ENCODE data around the gene PDE11A.
"Not testable (repeated sequence)": the region's sequence is repeated elsewhere in the genome, so short reads cannot be mapped to it uniquely, and the experiment has no call there.

PDE11A gene

DNA sequence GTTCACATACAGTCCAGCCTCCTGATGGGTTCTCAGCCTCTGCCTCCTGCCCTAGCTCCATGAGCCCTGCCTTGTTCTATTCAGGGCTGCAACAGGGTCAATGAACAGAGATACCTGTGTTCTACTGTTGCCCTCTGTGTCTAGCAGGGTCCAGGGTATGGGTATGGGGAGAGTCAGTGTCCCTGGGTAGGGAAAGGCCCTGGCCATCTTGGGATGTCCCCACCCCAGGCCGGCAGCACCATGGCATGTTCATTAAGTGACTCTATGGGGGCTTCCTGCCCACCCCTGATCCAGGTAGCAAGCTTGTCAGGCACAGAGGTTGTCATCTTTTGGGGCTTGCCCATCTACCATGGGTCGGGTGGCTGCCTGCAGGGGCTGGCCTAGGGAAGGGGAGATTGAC, 13.5 kb downstream of the PDE11A start:
- no peaks in the 10 kb centered on the region for H3K36me3 Mint-ChIP-seq (ENCODE audit: low read depth)
- peaks cover 7% of the 10 kb centered on the region for H3K27me3 Mint-ChIP-seq
- no peak overlapping the region for H3K4me3 Mint-ChIP-seq
- H3K27ac Mint-ChIP-seq, result no peak overlapping the region
- no peaks in the 10 kb centered on the region for H3K4me1 Mint-ChIP-seq (ENCODE audit: low read depth)
- H3K9me3 Mint-ChIP-seq, result no peaks in the 10 kb centered on the region

- no peaks in the 10 kb centered on the region for H3K36me3 Mint-ChIP-seq (ENCODE audit: low read depth)
- peaks cover 3% of the 10 kb centered on the region for H3K27me3 Mint-ChIP-seq
- H3K27ac Mint-ChIP-seq, result no peak overlapping the region
- no peaks in the 10 kb centered on the region for H3K4me1 Mint-ChIP-seq (ENCODE audit: low read depth)
- no peaks in the 10 kb centered on the region for H3K9me3 Mint-ChIP-seq
- no peak overlapping the region for H3K4me3 Mint-ChIP-seq
Measured at GRCh38 chr2:178057179-178057680, 15.3 kb downstream of the PDE11A start.

DNA sequence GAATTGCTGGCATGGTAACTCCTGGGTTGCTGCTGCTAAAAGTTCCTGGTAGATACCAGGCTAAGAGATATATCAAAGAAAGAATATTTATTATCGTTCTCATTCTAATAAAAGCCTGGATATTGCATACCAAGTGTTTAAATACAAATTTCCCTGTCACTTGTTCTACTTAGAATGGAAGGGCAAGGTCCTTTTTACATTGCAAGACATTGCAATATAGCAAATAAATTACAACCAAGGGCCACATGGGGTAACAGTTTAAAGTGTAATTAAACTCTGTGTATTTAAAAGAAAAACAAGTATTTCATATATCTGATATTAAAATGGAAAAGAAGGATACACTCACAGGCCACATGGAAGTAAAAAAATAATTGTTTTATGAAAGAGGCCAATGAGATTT, 16.2 kb downstream of the PDE11A start:
- H3K36me3 Mint-ChIP-seq (ENCODE audit: low read depth), result no peaks in the 10 kb centered on the region
- no peaks in the 10 kb centered on the region for H3K27me3 Mint-ChIP-seq
- no peaks in the 10 kb centered on the region for H3K9me3 Mint-ChIP-seq
- H3K27ac Mint-ChIP-seq, result no peak overlapping the region
- H3K4me3 Mint-ChIP-seq, result no peak overlapping the region
- H3K4me1 Mint-ChIP-seq (ENCODE audit: low read depth), result no peaks in the 10 kb centered on the region

DNA sequence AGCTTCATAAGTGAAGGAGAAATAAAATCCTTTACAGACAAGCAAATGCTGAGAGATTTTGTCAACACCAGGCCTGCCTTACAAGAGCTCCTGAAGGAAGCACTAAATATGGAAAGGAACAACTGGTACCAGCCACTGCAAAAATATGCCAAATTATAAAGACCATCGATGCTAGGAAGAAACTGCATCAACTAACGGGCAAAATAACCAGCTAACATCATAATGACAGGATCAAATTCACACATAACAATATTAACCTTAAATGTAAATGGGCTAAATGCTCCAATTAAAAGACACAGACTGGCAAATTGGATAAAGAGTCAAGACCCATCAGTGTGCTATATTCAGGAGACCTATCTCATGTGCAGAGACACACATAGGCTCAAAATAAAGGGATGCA, 21.3 kb downstream of the PDE11A start:
- not testable (repeated sequence) for H3K9me3 Mint-ChIP-seq; H3K4me3 Mint-ChIP-seq; H3K36me3 Mint-ChIP-seq (ENCODE audit: low read depth); H3K27ac Mint-ChIP-seq; H3K4me1 Mint-ChIP-seq (ENCODE audit: low read depth)
- H3K27me3 Mint-ChIP-seq, result peaks cover 17% of the 10 kb centered on the region

- H3K4me1 Mint-ChIP-seq (ENCODE audit: low read depth), result no peaks in the 10 kb centered on the region
- H3K27me3 Mint-ChIP-seq, result peaks cover 17% of the 10 kb centered on the region
- H3K36me3 Mint-ChIP-seq (ENCODE audit: low read depth), result no peaks in the 10 kb centered on the region
- no peaks in the 10 kb centered on the region for H3K9me3 Mint-ChIP-seq
- H3K4me3 Mint-ChIP-seq, result no peak overlapping the region
- no peak overlapping the region for H3K27ac Mint-ChIP-seq
Measured at GRCh38 chr2:178047391-178047790, 25.2 kb downstream of the PDE11A start.

- Mint-ChIP-seq H3K27ac (no peak overlapping the region), H3K27me3 (peaks cover 14% of the 10 kb centered on the region), H3K36me3 (ENCODE audit: low read depth) (no peaks in the 10 kb centered on the region), H3K4me3 (no peak overlapping the region), H3K9me3 (no peaks in the 10 kb centered on the region), H3K4me1 (ENCODE audit: low read depth) (no peaks in the 10 kb centered on the region)
Measured at GRCh38 chr2:178044836-178045235, 27.7 kb downstream of the PDE11A start.

- Mint-ChIP-seq H3K27ac (no peak overlapping the region), H3K27me3 (peaks cover 14% of the 10 kb centered on the region), H3K9me3 (no peaks in the 10 kb centered on the region), H3K4me3 (no peak overlapping the region), H3K4me1 (ENCODE audit: low read depth) (no peaks in the 10 kb centered on the region), H3K36me3 (ENCODE audit: low read depth) (no peaks in the 10 kb centered on the region)
Measured at GRCh38 chr2:178043266-178043665, 29.3 kb downstream of the PDE11A start.

DNA sequence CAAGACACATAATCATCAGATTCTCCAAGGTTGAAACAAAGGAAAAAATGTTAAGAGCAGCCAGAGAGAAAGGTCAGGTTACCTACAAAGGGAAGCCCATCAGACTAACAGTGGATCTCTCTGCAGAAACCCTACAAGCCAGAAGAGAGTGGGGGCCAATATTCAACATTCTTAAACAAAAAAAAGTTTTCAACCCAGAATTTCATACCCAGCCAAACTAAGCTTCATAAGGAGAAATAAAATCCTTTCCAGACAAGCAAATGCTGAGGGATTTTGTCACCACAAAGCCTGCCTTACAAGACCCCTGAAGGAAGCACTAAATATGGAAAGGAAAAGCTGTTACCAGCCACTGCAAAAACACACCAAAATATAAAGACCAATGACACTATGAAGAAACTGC, 39.0 kb downstream of the PDE11A start:
- not testable (repeated sequence) for H3K27me3 Mint-ChIP-seq; H3K36me3 Mint-ChIP-seq (ENCODE audit: low read depth); H3K27ac Mint-ChIP-seq; H3K4me3 Mint-ChIP-seq; H3K4me1 Mint-ChIP-seq (ENCODE audit: low read depth); H3K9me3 Mint-ChIP-seq

- H3K4me1 Mint-ChIP-seq (ENCODE audit: low read depth), result no peaks in the 10 kb centered on the region
- no peaks in the 10 kb centered on the region for H3K36me3 Mint-ChIP-seq (ENCODE audit: low read depth)
- H3K27me3 Mint-ChIP-seq, result no peaks in the 10 kb centered on the region
- no peak overlapping the region for H3K27ac Mint-ChIP-seq
- peaks cover 10% of the 10 kb centered on the region for H3K9me3 Mint-ChIP-seq
- no peak overlapping the region for H3K4me3 Mint-ChIP-seq
Measured at GRCh38 chr2:178029342-178029741, 43.2 kb downstream of the PDE11A start.

DNA sequence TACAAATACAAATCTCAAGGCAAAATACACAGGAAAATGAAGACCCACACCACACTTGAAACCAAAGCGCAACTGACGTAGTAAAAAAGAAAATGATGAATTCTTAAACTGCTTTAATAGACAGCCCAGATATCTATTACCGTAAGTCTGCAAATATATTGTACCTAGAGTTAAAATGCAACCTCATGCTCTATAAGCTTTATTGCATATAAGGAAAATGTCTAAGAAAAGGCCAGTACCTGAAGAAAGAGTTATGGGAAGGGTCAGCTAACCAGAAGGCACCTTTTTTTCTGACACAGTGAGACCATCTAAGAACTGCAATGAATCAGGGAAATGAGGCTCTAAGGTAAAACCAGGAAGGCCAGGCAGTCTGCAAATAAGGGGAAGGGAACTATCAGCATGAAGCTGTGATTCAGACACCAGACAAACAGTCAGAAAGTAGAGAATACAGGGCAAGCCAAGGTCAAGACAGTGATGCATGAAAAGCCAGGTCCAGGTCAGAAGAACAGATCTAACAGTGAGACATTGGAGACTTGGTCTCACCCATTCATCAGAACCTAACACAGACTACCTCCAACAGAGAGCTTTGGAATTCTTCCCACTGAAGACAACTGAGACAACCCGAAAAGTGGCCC, 46.9 kb downstream of the PDE11A start:
- Mint-ChIP-seq H3K9me3 (no peaks in the 10 kb centered on the region), H3K36me3 (ENCODE audit: low read depth) (no peaks in the 10 kb centered on the region), H3K4me3 (no peak overlapping the region), H3K4me1 (ENCODE audit: low read depth) (no peaks in the 10 kb centered on the region), H3K27me3 (no peaks in the 10 kb centered on the region), H3K27ac (no peak overlapping the region)

- Mint-ChIP-seq H3K4me1 (ENCODE audit: low read depth) (no peaks in the 10 kb centered on the region), H3K27ac (no peak overlapping the region), H3K9me3 (no peaks in the 10 kb centered on the region), H3K4me3 (no peak overlapping the region), H3K36me3 (ENCODE audit: low read depth) (no peaks in the 10 kb centered on the region), H3K27me3 (no peaks in the 10 kb centered on the region)
Measured at GRCh38 chr2:178018141-178018540, 54.4 kb downstream of the PDE11A start.

- no peaks in the 10 kb centered on the region for H3K9me3 Mint-ChIP-seq
- H3K27me3 Mint-ChIP-seq, result no peaks in the 10 kb centered on the region
- no peak overlapping the region for H3K27ac Mint-ChIP-seq
- no peak overlapping the region for H3K4me3 Mint-ChIP-seq
- H3K4me1 Mint-ChIP-seq (ENCODE audit: low read depth), result no peaks in the 10 kb centered on the region
- no peaks in the 10 kb centered on the region for H3K36me3 Mint-ChIP-seq (ENCODE audit: low read depth)
Measured at GRCh38 chr2:178016612-178017011, 56.0 kb downstream of the PDE11A start.

DNA sequence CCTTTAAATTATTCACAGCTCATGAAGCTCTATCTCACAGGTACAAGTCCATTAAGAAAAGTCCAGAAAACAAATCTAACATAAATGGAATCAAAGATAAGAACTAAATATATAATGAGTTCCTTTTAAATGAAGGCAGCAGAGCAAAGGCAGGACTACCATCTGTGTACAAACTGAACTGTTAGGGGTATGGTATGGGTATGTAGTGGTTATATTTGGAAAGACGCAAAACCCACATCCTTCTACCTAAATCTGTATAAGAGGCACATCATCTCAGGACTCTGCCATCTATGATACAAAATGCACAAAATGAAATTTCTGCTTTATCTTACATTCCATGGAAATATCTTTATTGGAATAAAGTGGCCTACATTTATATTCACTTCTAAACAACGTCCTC, 59.9 kb downstream of the PDE11A start:
- Mint-ChIP-seq H3K36me3 (ENCODE audit: low read depth) (no peaks in the 10 kb centered on the region), H3K4me1 (ENCODE audit: low read depth) (no peaks in the 10 kb centered on the region), H3K27me3 (no peaks in the 10 kb centered on the region), H3K9me3 (no peaks in the 10 kb centered on the region), H3K4me3 (no peak overlapping the region), H3K27ac (no peak overlapping the region)

- H3K36me3 Mint-ChIP-seq (ENCODE audit: low read depth), result no peaks in the 10 kb centered on the region
Measured at GRCh38 chr2:178009813-178010212, 62.8 kb downstream of the PDE11A start.

DNA sequence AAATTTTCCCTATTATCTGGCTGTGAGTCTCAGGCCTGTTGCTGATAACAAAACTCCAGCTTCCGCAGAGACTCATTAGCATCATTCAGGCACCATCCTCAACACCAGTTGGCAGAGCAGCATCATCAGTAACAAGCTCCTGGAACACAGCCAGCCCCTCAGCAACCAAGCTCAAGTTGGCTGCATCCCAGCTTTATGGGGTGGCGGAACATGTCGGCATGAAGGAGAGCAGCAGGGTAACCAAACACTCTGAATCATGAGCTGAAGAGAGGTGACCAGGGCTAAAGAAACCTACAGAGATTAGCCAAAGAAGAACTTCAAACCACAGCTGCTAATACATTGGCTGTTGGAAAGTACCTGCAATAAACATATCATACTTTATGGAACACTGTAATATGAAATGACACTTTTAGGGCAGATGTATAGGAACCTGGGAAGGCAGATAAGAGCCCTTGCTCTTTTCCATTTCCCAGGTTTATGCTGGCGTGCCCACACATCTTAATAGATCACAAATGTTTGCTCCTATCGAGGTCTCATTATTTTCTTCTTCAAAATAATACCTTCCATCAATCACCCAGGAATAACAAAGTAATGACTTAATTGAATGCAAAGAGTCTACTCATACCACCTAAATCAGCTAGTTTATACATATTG, 63.8 kb downstream of the PDE11A start:
- Mint-ChIP-seq H3K4me3 (no peak overlapping the region), H3K27ac (no peak overlapping the region), H3K4me1 (ENCODE audit: low read depth) (no peaks in the 10 kb centered on the region), H3K9me3 (no peaks in the 10 kb centered on the region), H3K36me3 (ENCODE audit: low read depth) (no peaks in the 10 kb centered on the region), H3K27me3 (peaks cover 5% of the 10 kb centered on the region)

More at GRCh38 chr2:178009813-178010212, 62.8 kb downstream of the PDE11A start:
- Mint-ChIP-seq H3K27me3 (no peaks in the 10 kb centered on the region), H3K4me1 (ENCODE audit: low read depth) (no peaks in the 10 kb centered on the region), H3K9me3 (no peaks in the 10 kb centered on the region), H3K27ac (no peak overlapping the region), H3K4me3 (no peak overlapping the region)

DNA sequence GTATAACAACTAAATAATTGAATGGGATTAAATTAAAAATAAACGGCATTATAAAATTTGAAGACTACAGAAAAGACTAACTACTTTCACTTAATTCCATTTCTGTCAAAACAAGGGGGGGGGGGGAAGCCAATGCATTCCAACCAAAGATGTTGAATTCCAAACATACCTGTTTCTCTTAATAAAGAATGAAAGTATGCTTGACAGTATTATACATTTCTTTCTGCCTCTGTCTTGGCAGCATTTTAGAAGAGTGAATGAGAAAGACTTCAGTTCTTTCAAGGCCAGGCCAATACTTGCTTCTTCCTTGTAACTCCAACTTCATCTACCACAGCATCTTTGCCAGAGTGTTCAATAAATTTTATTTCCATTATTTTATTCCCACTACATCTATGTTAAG, 65.9 kb downstream of the PDE11A start:
- Mint-ChIP-seq H3K9me3 (no peaks in the 10 kb centered on the region), H3K4me3 (no peak overlapping the region), H3K27ac (no peak overlapping the region), H3K36me3 (ENCODE audit: low read depth) (no peaks in the 10 kb centered on the region), H3K27me3 (peaks cover 9% of the 10 kb centered on the region), H3K4me1 (ENCODE audit: low read depth) (no peaks in the 10 kb centered on the region)

All from stimulated activated naive CD8-positive, alpha-beta T cell treated with anti-CD3 and anti-CD28 coated beads, Interleukin-15, Interleukin-2, amounts not matched to agents 100 ng/mL and 50 ng/mL, for 24 hours (primary cell).